Kidney (tissue), 14 donors: Measurements from ENCODE around the gene KRTAP17-1. TPM values are rescaled to one million over a fixed set of nuclear protein-coding genes. Genes with fewer than 3 reads are reported as not detected.

ENCODE experiments used
- DNase-seq, 5 donors: peaks; one replicate each; pipeline ENCODE4 v3.0.0-alpha.2; 2013 to 2020
- FAIRE-seq: peaks from 2 replicates; lab custom pipeline; 2012; peaks lifted over from hg19 to GRCh38; lab: Jason Lieb, UNC
- H3K27ac ChIP-seq, 2 donors: one replicate each; pipeline ENCODE4 v1.7.0; 2013; ENCODE audit warnings: low read depth in 2 of 2, low read length in 2 of 2, inconsistent platforms in 1 of 2
- H3K27me3 ChIP-seq: one replicate; pipeline ENCODE4 v1.7.1; 2013; ENCODE audit warnings: low read length, inconsistent platforms; ENCODE audit not compliant: control insufficient read depth, insufficient read depth
- H3K36me3 ChIP-seq, 3 donors: one replicate each; pipeline versions ENCODE4 v1.7.0 to v1.7.1; 2013; ENCODE audit warnings: low read length in 3 of 3, control low read depth in 1 of 3, inconsistent platforms in 1 of 3; ENCODE audit not compliant: insufficient read depth in 3 of 3, control insufficient read depth in 2 of 3
- H3K4me1 ChIP-seq, 3 donors: one replicate each; pipeline versions ENCODE4 v1.7.0 to v1.7.1; 2013; ENCODE audit warnings: low read length in 3 of 3, inconsistent platforms in 1 of 3, low read depth in 1 of 3; ENCODE audit not compliant: control insufficient read depth in 2 of 3, insufficient read depth in 2 of 3
- H3K4me3 ChIP-seq, 3 donors: one replicate each; pipeline versions ENCODE4 v1.7.0 to v1.8.1; 2013; ENCODE audit warnings: low read length in 3 of 3, control low read depth in 1 of 3, inconsistent platforms in 1 of 3
- H3K9ac ChIP-seq, 3 donors: one replicate each; pipeline versions ENCODE4 v1.7.0 to v1.7.1; 2013; ENCODE audit warnings: low read length in 3 of 3, control low read depth in 1 of 3, inconsistent platforms in 1 of 3
- H3K9me3 ChIP-seq, 3 donors: one replicate each; pipeline versions ENCODE4 v1.7.0 to v1.7.1; 2013; ENCODE audit warnings: low read length in 3 of 3, control low read depth in 1 of 3, inconsistent platforms in 1 of 3; ENCODE audit not compliant: control insufficient read depth in 2 of 3, insufficient read depth in 1 of 3
- CTCF ChIP-seq: IDR thresholded peaks from 3 replicates; pipeline ENCODE4 v1.5.1; 2012; ENCODE audit warnings: mild to moderate bottlenecking, moderate library complexity, borderline replicate concordance; ENCODE audit not compliant: insufficient read depth; ENCODE audit errors: extremely low read depth
- intact Hi-C: fragments of 100-400 bp; cut with DNase I; formaldehyde crosslinking; loops from one replicate; pipeline ENCODE4 v1.11.1; 2022
- polyA plus RNA-seq: library from polyadenylated mRNA; stranded (reverse); fragments of 350-450 nt; fragmentation: Illumina TruSeq; extraction: RNeasy Lipid Tissue Mini Kit (QIAGEN cat#74804); gene quantifications from one replicate; pipeline ENCODE4 v1.2.3, GENCODE V29; 2014; ENCODE audit warnings: low read depth, low replicate concordance; ENCODE audit not compliant: insufficient read depth
- total RNA-seq: library from RNA; stranded (reverse); fragmentation: NEBNext Ultra II Directional; extraction: Animal tissue kit (Norgen Biotek cat#: 25700); gene quantifications from one replicate; pipeline ENCODE4 v1.2.1, GENCODE V29; 2021
- donor health status: control.
- donor health status: control.
- donor health status: control.
- donor health status: control.
- donor health status: control.
- donor health status: DM: yes; HTN: yes; CAD: no.
- donor health status: Normal renal cell carcinoma (clear cell type).

The KRTAP17-1 gene
- total and polyA plus RNA-seq, 2 donors from 2014 or later, result not detected

GRCh38 chr17:41287050-41287449 is 28.5 kb downstream of the KRTAP17-1 start:
- no peaks in the 10 kb centered on the region for H3K27me3 ChIP-seq
- no peaks in the 10 kb centered on the region for H3K9me3 ChIP-seq
- H3K4me1 ChIP-seq, result no peaks in the 10 kb centered on the region
- H3K27ac ChIP-seq, result no peak overlapping the region
- no peak overlapping the region for H3K9ac ChIP-seq
- no peak overlapping the region for H3K4me3 ChIP-seq
- no peak for TF ChIP-seq CTCF
- FAIRE-seq (no peak), DNase-seq (no peak)
- intact Hi-C loops, result no loop called here
- H3K36me3 ChIP-seq, result no peaks in the 10 kb centered on the region

GRCh38 chr17:41284546-41284945 is 31.0 kb downstream of the KRTAP17-1 start:
- DNase-seq (no peak), FAIRE-seq (no peak)
- TF ChIP-seq CTCF, result no peak
- Histone ChIP-seq H3K27me3 (no peaks in the 10 kb centered on the region), H3K36me3 (no peaks in the 10 kb centered on the region), H3K9ac (no peak overlapping the region), H3K9me3 (peaks cover 0 to 2% (median 0%) of the 10 kb centered on the region in 3 donors), H3K27ac (no peak overlapping the region), H3K4me3 (no peak overlapping the region), H3K4me1 (no peaks in the 10 kb centered on the region)
- intact Hi-C loops, result no loop called here

- FAIRE-seq (no peak), DNase-seq (no peak)
- H3K4me1 ChIP-seq, result no peaks in the 10 kb centered on the region
- no peaks in the 10 kb centered on the region for H3K36me3 ChIP-seq
- H3K9me3 ChIP-seq, result peaks cover 0 to 4% (median 0%) of the 10 kb centered on the region in 3 donors
- TF ChIP-seq CTCF, result no peak
- H3K27me3 ChIP-seq, result no peaks in the 10 kb centered on the region
- no peak overlapping the region for H3K27ac ChIP-seq
- no peak overlapping the region for H3K4me3 ChIP-seq
- H3K9ac ChIP-seq, result no peak overlapping the region
- intact Hi-C loops, result no loop called here
Measured at GRCh38 chr17:41284043-41284442, 31.5 kb downstream of the KRTAP17-1 start.
